HCT116 (cell line): ENCODE measurements around the gene SMARCD2. TPM values are rescaled to one million over a fixed set of nuclear protein-coding genes. Genes with fewer than 3 reads are reported as not detected.

ENCODE experiments used
- ATAC-seq: fragments of 200-7000 bp; cut with Tn5 transposase; 2 replicates; pipeline ENCODE4 v1.9.1; 2020; ENCODE audit warnings: mild to moderate bottlenecking, moderate library complexity
- BruUV-seq: library from RNA; stranded (reverse); fragments of 400-500 nt; replicated peaks from 2 replicates; lab custom pipeline; 2021; lab: Mats Ljungman, UMichigan
- CTCF ChIA-PET: fragments of 300-600 bp; sonication (Branson Sonifier 250); formaldehyde crosslinking; loops from one replicate; lab custom pipeline; 2021; ENCODE audit warnings: antibody characterized with exemption; lab: Charles Lee
- POLR2A ChIA-PET: fragments of 300-600, 350-600 bp; sonication (Branson Sonifier 250); formaldehyde crosslinking; loops from one replicate; lab custom pipeline; 2021; ENCODE audit warnings: antibody characterized with exemption; lab: Charles Lee
- RAD21 ChIA-PET, 2 experiments: fragments of 300-600 bp; sonication (Branson Sonifier 250); formaldehyde crosslinking; loops; one replicate each; lab custom pipeline; 2023; ENCODE audit warnings: low total read pairs in 2 of 2; ENCODE audit not compliant: uncharacterized antibody in 2 of 2, unreplicated experiment in 2 of 2, low non-redundant PET in 1 of 2; lab: Charles Lee
- DNase-seq: peaks from one replicate; pipeline ENCODE4 v3.0.0-alpha.2; 2010; ENCODE audit warnings: low read depth, low spot score
- H2AFZ ChIP-seq: fragments of 200-600 bp; shearing (Covaris generic), sonication (generic); 2 replicates; pipeline ENCODE4 v1.6.1; 2017; ENCODE audit warnings: low read depth, mixed run types, mixed read lengths, antibody characterized with exemption, low read length; ENCODE audit not compliant: poor library complexity, severe bottlenecking
- H3K27ac ChIP-seq: 2 replicates; pipeline ENCODE4 v1.5.1; 2012; ENCODE audit warnings: low read depth, low read length
- H3K27me3 ChIP-seq: fragments of 200-600 bp; sonication (generic); 2 replicates; pipeline ENCODE4 v1.6.1; 2016; ENCODE audit warnings: mixed run types, low read length, mixed read lengths; ENCODE audit not compliant: insufficient read depth
- H3K36me3 ChIP-seq, 2 experiments: fragments of 200-500 bp in 1 of 2; fragments of 200-600 bp in 1 of 2; sonication (Bioruptor generic) in 1 of 2; sonication (generic) in 1 of 2; 2 replicates each; pipeline versions ENCODE4 v1.5.1 to v1.6.1; 2014 to 2016; ENCODE audit warnings: low read length in 2 of 2, inconsistent platforms in 1 of 2, mixed read lengths in 1 of 2, mixed run types in 1 of 2; ENCODE audit not compliant: insufficient read depth in 2 of 2, control insufficient read depth in 1 of 2
- H3K4me1 ChIP-seq, 2 experiments: fragments of 200-600 bp in 1 of 2; sonication (generic) in 1 of 2; 2 replicates each; pipeline versions ENCODE4 v1.5.1 to v1.6.1; 2012 to 2017; ENCODE audit warnings: low read length in 2 of 2, inconsistent platforms in 1 of 2, mild to moderate bottlenecking in 1 of 2, mixed read lengths in 1 of 2, mixed run types in 1 of 2, moderate library complexity in 1 of 2; ENCODE audit not compliant: insufficient read depth in 2 of 2, control insufficient read depth in 1 of 2
- H3K4me2 ChIP-seq: fragments of 200-600 bp; sonication (generic); 2 replicates; pipeline ENCODE4 v1.6.1; 2017; ENCODE audit warnings: mixed run types, low read length, mixed read lengths
- H3K4me3 ChIP-seq, 2 experiments: fragments of 200-600 bp in 1 of 2; sonication (generic) in 1 of 2; replicated peaks in 1 of 2; 2 replicates each; pipeline ENCODE4 v1.5.1; 2011 to 2016; ENCODE audit warnings: low read length in 2 of 2, control low read depth in 1 of 2, low read depth in 1 of 2, mild to moderate bottlenecking in 1 of 2, mixed read lengths in 1 of 2, mixed run types in 1 of 2
- H3K79me2 ChIP-seq: fragments of 200-600 bp; sonication (generic); 2 replicates; pipeline ENCODE4 v1.6.1; 2017; ENCODE audit warnings: mild to moderate bottlenecking, mixed run types, low read length, moderate library complexity, mixed read lengths; ENCODE audit not compliant: insufficient read depth
- H3K9ac ChIP-seq: fragments of 200-600 bp; sonication (generic); 2 replicates; pipeline ENCODE4 v1.6.1; 2016; ENCODE audit warnings: low read length, mixed read lengths
- H3K9me2 ChIP-seq: fragments of 200-600 bp; sonication (generic), shearing (Covaris generic); 2 replicates; pipeline ENCODE4 v1.6.1; 2017; ENCODE audit warnings: mixed run types, mild to moderate bottlenecking, moderate library complexity; ENCODE audit not compliant: insufficient read depth
- H3K9me3 ChIP-seq, 2 experiments: fragments of 200-500 bp in 1 of 2; fragments of 200-600 bp in 1 of 2; sonication (Bioruptor generic) in 1 of 2; sonication (generic) in 1 of 2; 2 replicates each; pipeline ENCODE4 v1.6.1; 2014 to 2017; ENCODE audit warnings: low read length in 2 of 2, mixed read lengths in 2 of 2, inconsistent platforms in 1 of 2, low read depth in 1 of 2, mild to moderate bottlenecking in 1 of 2, mixed run types in 1 of 2, moderate library complexity in 1 of 2; ENCODE audit not compliant: control insufficient read depth in 1 of 2, insufficient read depth in 1 of 2
- H4K20me1 ChIP-seq: fragments of 200-600 bp; sonication (generic), shearing (Covaris generic); 2 replicates; pipeline ENCODE4 v1.6.1; 2017; ENCODE audit warnings: mixed run types, mild to moderate bottlenecking, moderate library complexity; ENCODE audit not compliant: insufficient read depth
- CEBPB ChIP-seq: IDR thresholded peaks from 2 replicates; pipeline ENCODE4 v1.6.1; 2012; ENCODE audit warnings: low read depth
- ELF1 ChIP-seq: IDR thresholded peaks from 2 replicates; pipeline ENCODE4 v1.6.1; 2012; ENCODE audit warnings: low read depth, borderline replicate concordance
- EZH2 ChIP-seq: fragments of 200-600 bp; sonication (generic); IDR thresholded peaks from 2 replicates; pipeline ENCODE4 v1.6.1; 2017; ENCODE audit warnings: antibody characterized with exemption, mixed run types
- EZH2phosphoT487 ChIP-seq: fragments of 200-600 bp; IDR thresholded peaks from 2 replicates; pipeline ENCODE4 v1.6.1; 2018; ENCODE audit warnings: antibody characterized with exemption, borderline replicate concordance
- FOSL1 ChIP-seq: IDR thresholded peaks from 2 replicates; pipeline ENCODE4 v1.6.1; 2012; ENCODE audit warnings: low read depth
- JUND ChIP-seq: IDR thresholded peaks from 2 replicates; pipeline ENCODE4 v1.6.1; 2012
- POLR2A ChIP-seq: IDR thresholded peaks from 2 replicates; pipeline ENCODE4 v1.7.0; 2011; ENCODE audit warnings: borderline replicate concordance; ENCODE audit not compliant: insufficient read depth, insufficient read length; ENCODE audit errors: extremely low read depth
- POLR2AphosphoS5 ChIP-seq: IDR thresholded peaks from 2 replicates; pipeline ENCODE4 v1.6.1; 2011; ENCODE audit warnings: mild to moderate bottlenecking, low read depth, low read length, moderate library complexity
- RAD21 ChIP-seq: IDR thresholded peaks from 2 replicates; pipeline ENCODE4 v1.6.1; 2012; ENCODE audit warnings: low read depth, mild to moderate bottlenecking
- SIN3A ChIP-seq: IDR thresholded peaks from 2 replicates; pipeline ENCODE4 v1.6.1; 2012; ENCODE audit warnings: low read depth
- SP1 ChIP-seq: IDR thresholded peaks from 2 replicates; pipeline ENCODE4 v1.6.1; 2012; ENCODE audit warnings: low read depth
- TCF7L2 ChIP-seq: IDR thresholded peaks from 2 replicates; pipeline ENCODE4 v1.7.0; 2011; ENCODE audit warnings: borderline replicate concordance, inconsistent platforms; ENCODE audit not compliant: insufficient read depth, insufficient read length; ENCODE audit errors: extremely low read depth
- YY1 ChIP-seq: IDR thresholded peaks from 2 replicates; pipeline ENCODE4 v1.6.1; 2011; ENCODE audit warnings: low read length, low read depth, moderate library complexity, mild to moderate bottlenecking; ENCODE audit not compliant: insufficient replicate concordance; ENCODE audit errors: extremely low read depth
- ZNF274 ChIP-seq: fragments of 200-500 bp; sonication (Bioruptor generic); IDR thresholded peaks from 2 replicates; pipeline ENCODE4 v1.6.1; 2014; ENCODE audit warnings: mild to moderate bottlenecking, low read depth, low read length, inconsistent platforms
- intact Hi-C: fragments of 100-400 bp; cut with micrococcal nuclease; formaldehyde crosslinking; loops from 2 replicates; pipeline ENCODE4 v1.10.0; 2022
- total RNA-seq: library from RNA; stranded (reverse); gene quantifications from one replicate; pipeline ENCODE4 v1.2.1, GENCODE V29; 2021; ENCODE audit not compliant: unreplicated experiment
- TF ChIP-seq, protein P1 (sequence below): IDR thresholded peaks from 2 replicates; pipeline ENCODE4 v1.6.1; 2012
- TF ChIP-seq, protein P2 (sequence below): IDR thresholded peaks from 2 replicates; pipeline ENCODE4 v1.6.1; 2012; ENCODE audit warnings: low read depth
- TF ChIP-seq, protein P3 (sequence below): IDR thresholded peaks from 2 replicates; pipeline ENCODE4 v1.6.1; 2011; ENCODE audit warnings: mild to moderate bottlenecking, low read length, moderate library complexity; ENCODE audit not compliant: insufficient replicate concordance; ENCODE audit errors: extremely low read depth

The SMARCD2 gene
- total RNA-seq, 1 experiment from 2014 or later, result 168 TPM

DNA sequence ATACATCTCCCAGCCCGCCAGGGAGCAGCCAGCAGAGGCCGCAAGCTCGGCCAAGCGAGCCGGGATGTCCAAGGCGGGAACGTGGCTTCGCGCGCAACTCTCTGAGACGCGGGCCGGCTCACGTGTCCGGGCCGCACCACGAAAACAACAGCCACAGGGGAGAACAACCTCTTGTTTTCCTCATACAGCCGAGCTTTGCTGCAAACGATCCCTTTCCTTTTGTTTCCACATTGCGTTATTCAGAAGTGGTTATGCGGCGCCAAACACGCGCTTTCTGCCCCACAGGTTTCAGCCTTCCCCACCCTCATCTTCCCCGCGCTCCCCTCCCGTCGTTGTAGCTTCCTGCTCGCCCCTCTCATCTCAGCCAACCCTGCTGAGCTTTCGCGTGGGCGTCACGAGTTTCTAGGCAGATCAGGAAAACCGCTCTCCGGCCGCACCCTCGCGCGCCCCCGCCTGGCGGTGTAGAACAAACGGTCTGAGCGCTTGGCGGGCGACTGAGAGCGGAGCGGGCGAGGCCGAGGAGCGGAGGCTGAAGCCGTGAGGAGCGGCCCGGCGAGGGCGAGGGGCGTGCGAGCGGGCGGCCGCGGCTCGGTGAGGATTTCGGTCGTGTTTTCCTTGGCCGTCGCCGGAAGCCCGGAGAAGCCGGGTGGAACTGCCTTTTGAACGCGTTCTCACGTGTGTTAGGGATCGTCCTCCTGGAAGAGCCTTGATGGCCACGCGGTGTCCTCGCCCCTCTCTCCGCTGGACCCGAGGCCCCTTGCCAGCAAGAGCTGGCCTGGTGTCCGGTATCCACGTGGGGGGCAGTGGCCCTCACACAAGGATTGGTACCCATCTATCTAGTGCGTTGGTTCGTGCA is 6.6 kb upstream of the SMARCD2 start (continued):
- TF ChIP-seq TCF7L2, result peak; percentile 86
- TF ChIP-seq, protein P1, sequence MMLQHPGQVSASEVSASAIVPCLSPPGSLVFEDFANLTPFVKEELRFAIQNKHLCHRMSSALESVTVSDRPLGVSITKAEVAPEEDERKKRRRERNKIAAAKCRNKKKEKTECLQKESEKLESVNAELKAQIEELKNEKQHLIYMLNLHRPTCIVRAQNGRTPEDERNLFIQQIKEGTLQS, result no peak
- TF ChIP-seq YY1, result peak; percentile 41
- TF ChIP-seq, all 23 proteins: peak for 7

DNA sequence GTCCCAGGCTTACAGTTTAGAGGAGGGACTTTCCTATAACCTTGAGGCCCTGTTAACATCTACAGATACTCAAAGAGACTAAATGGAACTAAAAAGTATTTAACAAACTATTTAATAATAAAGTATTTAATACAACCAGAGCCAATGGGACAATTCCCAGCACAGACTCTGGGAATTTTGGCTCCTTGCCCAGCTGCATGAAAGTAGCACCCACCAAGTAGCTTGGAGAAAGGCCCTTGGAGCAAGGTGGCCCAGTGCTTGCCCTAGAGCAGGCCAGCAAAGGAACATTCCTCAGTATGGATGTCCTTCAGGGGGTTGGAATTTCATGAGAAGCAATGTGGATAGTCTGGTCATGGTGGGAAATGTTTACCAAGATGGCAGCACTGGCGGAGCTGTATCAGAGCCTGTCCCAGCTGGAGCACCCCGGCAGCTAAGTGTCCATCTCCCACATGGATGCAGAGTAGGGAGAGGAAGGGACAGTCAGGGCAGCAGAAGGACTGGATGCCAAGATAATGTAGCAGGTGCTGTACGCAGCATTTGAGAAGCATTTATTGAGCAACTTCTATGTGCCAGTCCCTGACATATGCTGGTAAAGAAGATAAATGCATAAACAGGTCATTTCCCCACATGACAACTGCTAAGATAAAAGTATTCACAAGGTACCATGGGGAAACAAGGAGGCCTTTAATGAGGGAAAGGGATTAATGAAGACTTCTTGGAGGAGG is 5.2 kb upstream of the SMARCD2 start:
- RAD21 ChIA-PET, result no interaction called here
- Histone ChIP-seq H3K27me3 (no peaks in the 10 kb centered on the region), H3K4me3 (no peak overlapping the region), H3K27ac (no peak overlapping the region), H3K9me3 (peaks cover 0 to 5% of the 10 kb centered on the region in 2 experiments; a peak in 1 of 4 replicates), H3K4me2 (no peak overlapping the region), H3K4me1 (peaks cover 17 to 31% of the 10 kb centered on the region in 2 experiments), H2AFZ (no peak overlapping the region), H3K9ac (no peak overlapping the region), H3K9me2 (no peaks in the 10 kb centered on the region), H4K20me1 (no peaks in the 10 kb centered on the region), H3K36me3 (no peaks in the 10 kb centered on the region), H3K79me2 (no peaks in the 10 kb centered on the region)
- POLR2A ChIA-PET, result no interaction called here
- DNase-seq, result no peak
- no TSS peak for BruUV-seq
- CTCF ChIA-PET, result interaction anchor here (1.1 to 2.4 kb wide), 2 partner anchors 18 to 83 kb away, joined by 3 to 12 read pairs; no protein-coding TSS in a partner anchor
- ATAC-seq, result no peak
- intact Hi-C loops, result no loop called here
- TF ChIP-seq FOSL1 (no peak), SIN3A (no peak), POLR2AphosphoS5 (no peak), SP1 (no peak), ELF1 (no peak), ZNF274 (no peak), JUND (no peak), POLR2A (no peak), EZH2phosphoT487 (no peak), EZH2 (no peak), CEBPB (no peak), RAD21 (no peak)
- TF ChIP-seq, protein P2, sequence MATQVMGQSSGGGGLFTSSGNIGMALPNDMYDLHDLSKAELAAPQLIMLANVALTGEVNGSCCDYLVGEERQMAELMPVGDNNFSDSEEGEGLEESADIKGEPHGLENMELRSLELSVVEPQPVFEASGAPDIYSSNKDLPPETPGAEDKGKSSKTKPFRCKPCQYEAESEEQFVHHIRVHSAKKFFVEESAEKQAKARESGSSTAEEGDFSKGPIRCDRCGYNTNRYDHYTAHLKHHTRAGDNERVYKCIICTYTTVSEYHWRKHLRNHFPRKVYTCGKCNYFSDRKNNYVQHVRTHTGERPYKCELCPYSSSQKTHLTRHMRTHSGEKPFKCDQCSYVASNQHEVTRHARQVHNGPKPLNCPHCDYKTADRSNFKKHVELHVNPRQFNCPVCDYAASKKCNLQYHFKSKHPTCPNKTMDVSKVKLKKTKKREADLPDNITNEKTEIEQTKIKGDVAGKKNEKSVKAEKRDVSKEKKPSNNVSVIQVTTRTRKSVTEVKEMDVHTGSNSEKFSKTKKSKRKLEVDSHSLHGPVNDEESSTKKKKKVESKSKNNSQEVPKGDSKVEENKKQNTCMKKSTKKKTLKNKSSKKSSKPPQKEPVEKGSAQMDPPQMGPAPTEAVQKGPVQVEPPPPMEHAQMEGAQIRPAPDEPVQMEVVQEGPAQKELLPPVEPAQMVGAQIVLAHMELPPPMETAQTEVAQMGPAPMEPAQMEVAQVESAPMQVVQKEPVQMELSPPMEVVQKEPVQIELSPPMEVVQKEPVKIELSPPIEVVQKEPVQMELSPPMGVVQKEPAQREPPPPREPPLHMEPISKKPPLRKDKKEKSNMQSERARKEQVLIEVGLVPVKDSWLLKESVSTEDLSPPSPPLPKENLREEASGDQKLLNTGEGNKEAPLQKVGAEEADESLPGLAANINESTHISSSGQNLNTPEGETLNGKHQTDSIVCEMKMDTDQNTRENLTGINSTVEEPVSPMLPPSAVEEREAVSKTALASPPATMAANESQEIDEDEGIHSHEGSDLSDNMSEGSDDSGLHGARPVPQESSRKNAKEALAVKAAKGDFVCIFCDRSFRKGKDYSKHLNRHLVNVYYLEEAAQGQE, result no peak
- TF ChIP-seq, protein P3, sequence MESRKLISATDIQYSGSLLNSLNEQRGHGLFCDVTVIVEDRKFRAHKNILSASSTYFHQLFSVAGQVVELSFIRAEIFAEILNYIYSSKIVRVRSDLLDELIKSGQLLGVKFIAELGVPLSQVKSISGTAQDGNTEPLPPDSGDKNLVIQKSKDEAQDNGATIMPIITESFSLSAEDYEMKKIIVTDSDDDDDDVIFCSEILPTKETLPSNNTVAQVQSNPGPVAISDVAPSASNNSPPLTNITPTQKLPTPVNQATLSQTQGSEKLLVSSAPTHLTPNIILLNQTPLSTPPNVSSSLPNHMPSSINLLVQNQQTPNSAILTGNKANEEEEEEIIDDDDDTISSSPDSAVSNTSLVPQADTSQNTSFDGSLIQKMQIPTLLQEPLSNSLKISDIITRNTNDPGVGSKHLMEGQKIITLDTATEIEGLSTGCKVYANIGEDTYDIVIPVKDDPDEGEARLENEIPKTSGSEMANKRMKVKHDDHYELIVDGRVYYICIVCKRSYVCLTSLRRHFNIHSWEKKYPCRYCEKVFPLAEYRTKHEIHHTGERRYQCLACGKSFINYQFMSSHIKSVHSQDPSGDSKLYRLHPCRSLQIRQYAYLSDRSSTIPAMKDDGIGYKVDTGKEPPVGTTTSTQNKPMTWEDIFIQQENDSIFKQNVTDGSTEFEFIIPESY, result no peak
